ACC112 (cell line): ENCODE results near the gene ITGB3BP.

Experiments
- H2AFZ ChIP-seq: fragments of 200-600 bp; sonication (generic); one replicate; pipeline ENCODE4 v1.6.0; 2017; ENCODE audit warnings: antibody characterized with exemption, low read length; ENCODE audit not compliant: unreplicated experiment
- H3K27ac ChIP-seq: fragments of 200-600 bp; sonication (generic); 2 replicates; pipeline ENCODE4 v1.5.1; 2014; ENCODE audit warnings: low read depth, mild to moderate bottlenecking, antibody characterized with exemption, low read length, moderate library complexity
- H3K27me3 ChIP-seq: fragments of 200-600 bp; sonication (generic); 2 replicates; pipeline ENCODE4 v1.6.1; 2014; ENCODE audit warnings: mild to moderate bottlenecking, antibody characterized with exemption, low read length, moderate library complexity, mixed read lengths; ENCODE audit not compliant: insufficient read depth
- H3K36me3 ChIP-seq: fragments of 200-600 bp; sonication (generic); 2 replicates; pipeline ENCODE4 v1.6.1; 2016; ENCODE audit warnings: mild to moderate bottlenecking, antibody characterized with exemption, low read length, moderate library complexity, mixed read lengths; ENCODE audit not compliant: insufficient read depth
- H3K4me1 ChIP-seq: fragments of 200-600 bp; sonication (generic); one replicate; pipeline ENCODE4 v1.6.1; 2016; ENCODE audit warnings: low read length, mixed read lengths; ENCODE audit not compliant: insufficient read depth, unreplicated experiment, control insufficient read depth
- H3K4me3 ChIP-seq: fragments of 200-600 bp; sonication (generic); 2 replicates; pipeline ENCODE4 v1.5.1; 2014; ENCODE audit warnings: mild to moderate bottlenecking, low read depth, low read length
- H3K79me2 ChIP-seq: fragments of 200-600 bp; sonication (generic); one replicate; pipeline ENCODE4 v1.6.0; 2016; ENCODE audit warnings: low read length; ENCODE audit not compliant: control insufficient read depth, unreplicated experiment, insufficient read depth

The ITGB3BP gene

GRCh38 chr1:63403386-63403785 is 119.6 kb downstream of the ITGB3BP start:
- Histone ChIP-seq H3K4me1 (no peaks in the 10 kb centered on the region), H3K4me3 (no peak overlapping the region), H3K27ac (no peak overlapping the region), H3K27me3 (no peaks in the 10 kb centered on the region), H3K36me3 (peaks cover 6% of the 10 kb centered on the region; the same call in 1 of the 2 replicates), H2AFZ (no peak overlapping the region), H3K79me2 (no peaks in the 10 kb centered on the region)

GRCh38 chr1:63401945-63402344 is 121.1 kb downstream of the ITGB3BP start:
- Histone ChIP-seq H3K27ac (no peak overlapping the region), H3K36me3 (peaks cover 6% of the 10 kb centered on the region; the same call in 1 of the 2 replicates), H3K4me1 (no peaks in the 10 kb centered on the region), H3K27me3 (no peaks in the 10 kb centered on the region), H3K79me2 (no peaks in the 10 kb centered on the region), H2AFZ (no peak overlapping the region), H3K4me3 (no peak overlapping the region)
